Epithelial cell of alveolus of lung (primary cell): ENCODE data around the gene IMPG2. TPM values are rescaled to one million over a fixed set of nuclear protein-coding genes. Genes with fewer than 3 reads are reported as not detected.

Source experiments
- total RNA-seq: library from RNA; depleted of rRNA; stranded (reverse); fragments of >200 nt; gene quantifications from 2 replicates; pipeline ENCODE4 v1.2.1, GENCODE V29; 2015

Gene IMPG2
- under 0.01 and 0.24 TPM in 2 replicates for total RNA-seq

DNA sequence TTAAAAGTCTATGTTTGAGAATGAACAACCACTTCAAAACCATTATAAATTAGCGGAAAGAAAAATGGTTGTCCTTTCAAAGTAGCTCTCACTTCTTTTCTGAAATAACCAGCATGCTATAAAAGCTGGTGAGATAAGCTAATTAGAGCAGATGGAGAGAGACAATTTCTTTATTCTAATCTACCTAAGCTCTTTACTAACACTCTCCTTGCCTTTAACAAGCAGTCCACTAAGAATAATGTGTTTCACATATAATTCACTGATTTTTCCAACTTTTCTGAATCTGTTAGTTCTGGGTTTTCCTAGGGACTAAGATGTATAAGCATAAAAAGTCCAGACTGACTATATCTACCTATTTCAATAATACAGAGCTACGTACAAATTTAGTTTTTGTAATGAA lies at the start of gene IMPG2:
Gene IMPG2 (minus strand): TSS at position 101 of the 400 bp plus-strand sequence. CDS start 203 bp downstream, outside the sequence.

Other genes with a start within 250 kb of the IMPG2 start
- 4.9 and 7.5 TPM in 2 replicates for gene SENP7, start 192.6 kb upstream of the IMPG2 start, total RNA-seq
- gene TRMT10C, start 241.3 kb upstream of the IMPG2 start, total RNA-seq = 24.3 and 33.1 TPM in 2 replicates